ENCODE results near the gene CD164L2.

The CD164L2 gene

DNA sequence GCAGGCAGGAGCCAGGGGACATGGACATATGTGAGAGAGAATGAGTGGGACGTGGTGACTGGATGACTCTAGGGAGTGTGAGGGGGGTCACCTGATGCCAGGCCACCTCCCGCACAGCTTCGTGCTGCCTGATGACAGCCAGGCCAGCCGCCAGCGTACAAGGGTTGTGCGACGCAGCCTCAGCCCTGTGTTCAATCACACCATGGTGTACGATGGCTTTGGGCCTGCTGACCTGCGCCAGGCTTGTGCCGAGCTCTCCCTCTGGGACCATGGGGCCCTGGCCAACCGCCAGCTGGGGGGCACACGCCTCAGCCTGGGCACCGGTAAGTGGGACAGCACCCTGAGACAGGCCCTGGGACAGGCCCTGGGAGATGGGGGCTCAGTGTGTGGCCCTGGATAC, 30.0 kb downstream of the CD164L2 start (continued):
- no peak for TF ChIP-seq PPARA (CRISPR knock-in tag; IDR thresholded peaks at IDR 0.05; ENCODE audit: borderline replicate concordance)
- TF ChIP-seq SNAI2 (CRISPR knock-in tag; IDR thresholded peaks at IDR 0.05) = no peak
- no peak for TF ChIP-seq ISL1 (CRISPR knock-in tag; IDR thresholded peaks at IDR 0.05)
- no peak for TF ChIP-seq ZNF70 (CRISPR knock-in tag; IDR thresholded peaks at IDR 0.05)

DNA sequence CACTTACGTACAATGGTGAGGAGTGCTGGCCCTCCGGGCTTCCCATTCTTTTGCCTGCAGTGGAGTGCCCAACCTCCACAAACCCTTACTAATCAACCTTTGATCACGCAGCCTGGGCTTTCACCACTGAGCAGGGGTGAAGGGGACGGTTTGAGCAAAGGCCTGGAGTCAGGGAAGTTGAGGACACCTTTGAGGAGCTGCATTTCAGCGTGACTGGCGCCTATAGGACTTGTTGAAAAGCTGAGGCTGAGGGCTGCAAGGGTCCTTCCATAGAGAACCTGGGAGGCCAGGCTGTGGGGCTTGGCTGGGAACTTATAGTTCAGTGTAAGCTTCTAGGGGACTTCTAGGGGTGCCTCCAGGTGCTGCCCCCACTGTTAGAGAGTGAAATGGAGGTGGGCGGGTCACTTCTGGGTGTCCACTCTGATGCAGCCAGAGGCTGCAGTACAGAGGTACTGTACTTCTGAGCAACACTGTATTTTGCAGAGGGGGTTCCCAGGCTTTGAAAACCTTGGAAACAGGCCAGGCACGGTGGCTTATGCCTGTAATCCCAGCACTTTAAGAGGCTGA, 31.5 kb downstream of the CD164L2 start:
- no peak for ATAC-seq
- TF ChIP-seq SNAI2 (CRISPR knock-in tag; IDR thresholded peaks at IDR 0.05) (no peak), ZNF565 (CRISPR knock-in tag; conservative IDR thresholded peaks at IDR 0.05; ENCODE audit: low read depth) (no peak), ZFP3 (CRISPR knock-in tag; IDR thresholded peaks at IDR 0.05) (no peak), RARB (CRISPR knock-in tag; IDR thresholded peaks at IDR 0.05) (no peak), ESRRG (CRISPR knock-in tag; IDR thresholded peaks at IDR 0.05) (no peak)
- TF ChIP-seq, protein P1, sequence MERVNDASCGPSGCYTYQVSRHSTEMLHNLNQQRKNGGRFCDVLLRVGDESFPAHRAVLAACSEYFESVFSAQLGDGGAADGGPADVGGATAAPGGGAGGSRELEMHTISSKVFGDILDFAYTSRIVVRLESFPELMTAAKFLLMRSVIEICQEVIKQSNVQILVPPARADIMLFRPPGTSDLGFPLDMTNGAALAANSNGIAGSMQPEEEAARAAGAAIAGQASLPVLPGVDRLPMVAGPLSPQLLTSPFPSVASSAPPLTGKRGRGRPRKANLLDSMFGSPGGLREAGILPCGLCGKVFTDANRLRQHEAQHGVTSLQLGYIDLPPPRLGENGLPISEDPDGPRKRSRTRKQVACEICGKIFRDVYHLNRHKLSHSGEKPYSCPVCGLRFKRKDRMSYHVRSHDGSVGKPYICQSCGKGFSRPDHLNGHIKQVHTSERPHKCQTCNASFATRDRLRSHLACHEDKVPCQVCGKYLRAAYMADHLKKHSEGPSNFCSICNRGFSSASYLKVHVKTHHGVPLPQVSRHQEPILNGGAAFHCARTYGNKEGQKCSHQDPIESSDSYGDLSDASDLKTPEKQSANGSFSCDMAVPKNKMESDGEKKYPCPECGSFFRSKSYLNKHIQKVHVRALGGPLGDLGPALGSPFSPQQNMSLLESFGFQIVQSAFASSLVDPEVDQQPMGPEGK (CRISPR knock-in tag; IDR thresholded peaks at IDR 0.05; ENCODE audit: borderline replicate concordance) = no peak
- TF ChIP-seq, protein P2, sequence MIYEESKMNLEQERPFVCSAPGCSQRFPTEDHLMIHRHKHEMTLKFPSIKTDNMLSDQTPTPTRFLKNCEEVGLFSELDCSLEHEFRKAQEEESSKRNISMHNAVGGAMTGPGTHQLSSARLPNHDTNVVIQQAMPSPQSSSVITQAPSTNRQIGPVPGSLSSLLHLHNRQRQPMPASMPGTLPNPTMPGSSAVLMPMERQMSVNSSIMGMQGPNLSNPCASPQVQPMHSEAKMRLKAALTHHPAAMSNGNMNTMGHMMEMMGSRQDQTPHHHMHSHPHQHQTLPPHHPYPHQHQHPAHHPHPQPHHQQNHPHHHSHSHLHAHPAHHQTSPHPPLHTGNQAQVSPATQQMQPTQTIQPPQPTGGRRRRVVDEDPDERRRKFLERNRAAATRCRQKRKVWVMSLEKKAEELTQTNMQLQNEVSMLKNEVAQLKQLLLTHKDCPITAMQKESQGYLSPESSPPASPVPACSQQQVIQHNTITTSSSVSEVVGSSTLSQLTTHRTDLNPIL (CRISPR knock-in tag; IDR thresholded peaks at IDR 0.05; ENCODE audit: low read depth) = no peak
- TF ChIP-seq, protein P3, sequence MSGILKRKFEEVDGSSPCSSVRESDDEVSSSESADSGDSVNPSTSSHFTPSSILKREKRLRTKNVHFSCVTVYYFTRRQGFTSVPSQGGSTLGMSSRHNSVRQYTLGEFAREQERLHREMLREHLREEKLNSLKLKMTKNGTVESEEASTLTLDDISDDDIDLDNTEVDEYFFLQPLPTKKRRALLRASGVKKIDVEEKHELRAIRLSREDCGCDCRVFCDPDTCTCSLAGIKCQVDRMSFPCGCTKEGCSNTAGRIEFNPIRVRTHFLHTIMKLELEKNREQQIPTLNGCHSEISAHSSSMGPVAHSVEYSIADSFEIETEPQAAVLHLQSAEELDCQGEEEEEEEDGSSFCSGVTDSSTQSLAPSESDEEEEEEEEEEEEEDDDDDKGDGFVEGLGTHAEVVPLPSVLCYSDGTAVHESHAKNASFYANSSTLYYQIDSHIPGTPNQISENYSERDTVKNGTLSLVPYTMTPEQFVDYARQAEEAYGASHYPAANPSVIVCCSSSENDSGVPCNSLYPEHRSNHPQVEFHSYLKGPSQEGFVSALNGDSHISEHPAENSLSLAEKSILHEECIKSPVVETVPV (CRISPR knock-in tag; IDR thresholded peaks at IDR 0.05) = no peak

DNA sequence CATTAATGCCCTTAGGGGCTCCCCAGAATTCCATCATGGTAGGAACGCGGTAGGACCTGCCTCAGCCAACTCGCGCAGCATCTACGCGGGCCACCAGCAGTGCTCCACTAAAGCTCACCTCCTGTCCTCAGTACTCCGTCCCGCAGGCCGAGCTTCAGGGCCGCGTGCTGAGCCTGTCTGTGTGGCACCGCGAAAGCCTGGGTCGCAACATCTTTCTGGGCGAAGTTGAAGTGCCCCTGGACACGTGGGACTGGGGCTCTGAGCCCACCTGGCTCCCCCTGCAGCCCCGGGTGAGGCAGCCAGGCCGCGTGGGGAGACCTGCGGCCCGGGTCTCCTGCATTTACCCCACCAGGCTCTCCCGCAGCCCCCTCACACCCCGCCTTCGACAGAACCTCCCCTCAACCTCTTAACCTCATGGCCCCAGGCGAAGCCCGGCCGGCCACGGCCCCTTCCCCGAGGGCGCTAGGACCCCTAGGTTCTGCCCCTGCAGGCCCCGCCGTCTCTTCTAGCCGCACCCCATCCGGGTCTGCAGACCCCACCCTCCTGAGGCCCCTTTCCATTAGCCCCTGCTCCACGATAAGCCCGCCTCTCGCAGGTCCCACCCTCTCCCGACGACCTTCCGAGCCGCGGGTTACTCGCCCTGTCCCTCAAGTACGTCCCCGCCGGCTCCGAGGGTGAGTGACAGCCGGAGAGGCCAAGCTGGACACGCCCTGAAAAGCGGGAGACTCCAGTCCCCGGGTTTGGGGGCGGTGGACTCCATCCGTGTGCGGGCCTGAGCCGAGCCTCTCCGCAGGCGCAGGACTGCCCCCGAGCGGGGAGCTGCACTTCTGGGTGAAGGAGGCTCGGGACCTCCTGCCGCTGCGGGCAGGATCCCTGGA, 32.2 kb downstream of the CD164L2 start:
- TF ChIP-seq ZNF8 (CRISPR knock-in tag; IDR thresholded peaks at IDR 0.05) (no peak), PPARA (CRISPR knock-in tag; IDR thresholded peaks at IDR 0.05; ENCODE audit: borderline replicate concordance) (no peak)
- TF ChIP-seq, protein P4, sequence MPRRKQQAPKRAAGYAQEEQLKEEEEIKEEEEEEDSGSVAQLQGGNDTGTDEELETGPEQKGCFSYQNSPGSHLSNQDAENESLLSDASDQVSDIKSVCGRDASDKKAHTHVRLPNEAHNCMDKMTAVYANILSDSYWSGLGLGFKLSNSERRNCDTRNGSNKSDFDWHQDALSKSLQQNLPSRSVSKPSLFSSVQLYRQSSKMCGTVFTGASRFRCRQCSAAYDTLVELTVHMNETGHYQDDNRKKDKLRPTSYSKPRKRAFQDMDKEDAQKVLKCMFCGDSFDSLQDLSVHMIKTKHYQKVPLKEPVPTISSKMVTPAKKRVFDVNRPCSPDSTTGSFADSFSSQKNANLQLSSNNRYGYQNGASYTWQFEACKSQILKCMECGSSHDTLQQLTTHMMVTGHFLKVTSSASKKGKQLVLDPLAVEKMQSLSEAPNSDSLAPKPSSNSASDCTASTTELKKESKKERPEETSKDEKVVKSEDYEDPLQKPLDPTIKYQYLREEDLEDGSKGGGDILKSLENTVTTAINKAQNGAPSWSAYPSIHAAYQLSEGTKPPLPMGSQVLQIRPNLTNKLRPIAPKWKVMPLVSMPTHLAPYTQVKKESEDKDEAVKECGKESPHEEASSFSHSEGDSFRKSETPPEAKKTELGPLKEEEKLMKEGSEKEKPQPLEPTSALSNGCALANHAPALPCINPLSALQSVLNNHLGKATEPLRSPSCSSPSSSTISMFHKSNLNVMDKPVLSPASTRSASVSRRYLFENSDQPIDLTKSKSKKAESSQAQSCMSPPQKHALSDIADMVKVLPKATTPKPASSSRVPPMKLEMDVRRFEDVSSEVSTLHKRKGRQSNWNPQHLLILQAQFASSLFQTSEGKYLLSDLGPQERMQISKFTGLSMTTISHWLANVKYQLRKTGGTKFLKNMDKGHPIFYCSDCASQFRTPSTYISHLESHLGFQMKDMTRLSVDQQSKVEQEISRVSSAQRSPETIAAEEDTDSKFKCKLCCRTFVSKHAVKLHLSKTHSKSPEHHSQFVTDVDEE (CRISPR knock-in tag; IDR thresholded peaks at IDR 0.05) = no peak
- ATAC-seq = no peak

DNA sequence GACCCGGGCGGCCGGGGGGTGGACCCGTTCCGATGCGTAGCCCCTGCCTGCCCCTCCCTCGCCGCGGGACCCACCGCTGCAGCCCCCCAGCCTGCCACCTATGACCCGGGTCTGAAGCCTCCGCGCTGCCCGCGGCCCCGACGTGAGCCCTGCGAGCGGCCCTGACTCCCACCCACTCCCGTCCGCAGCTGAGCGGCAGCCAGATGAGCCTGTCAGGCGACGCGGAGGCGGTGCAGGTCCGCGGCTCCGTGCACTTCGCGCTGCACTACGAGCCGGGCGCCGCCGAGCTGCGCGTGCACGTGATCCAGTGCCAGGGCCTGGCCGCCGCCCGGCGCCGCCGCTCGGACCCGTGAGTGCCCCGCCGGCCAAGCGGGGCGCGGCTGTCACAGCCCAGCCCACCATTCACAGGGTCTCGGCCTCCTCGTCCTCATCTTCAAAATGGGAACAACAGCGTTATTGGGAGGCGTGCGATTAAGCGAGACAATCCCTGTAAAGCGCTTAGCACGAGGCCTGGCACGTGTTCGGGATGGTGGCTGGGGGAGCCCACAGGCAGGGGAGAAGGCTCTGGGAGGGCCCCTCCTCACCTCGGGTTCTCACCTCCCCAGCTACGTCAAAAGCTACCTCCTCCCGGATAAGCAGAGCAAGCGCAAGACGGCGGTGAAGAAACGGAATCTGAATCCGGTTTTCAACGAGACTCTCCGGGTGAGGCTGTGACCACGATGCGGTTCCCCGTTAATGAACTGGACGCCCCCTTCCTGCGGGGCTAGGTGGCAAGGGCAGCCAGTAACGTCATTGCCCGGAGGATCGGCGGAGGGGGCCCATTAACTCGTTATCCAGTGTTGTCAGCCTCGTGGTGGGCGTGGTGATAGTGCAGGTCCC, 33.1 kb downstream of the CD164L2 start:
- peak; percentile 84 for ATAC-seq
- no peak for TF ChIP-seq SNAI2 (CRISPR knock-in tag; IDR thresholded peaks at IDR 0.05)

DNA sequence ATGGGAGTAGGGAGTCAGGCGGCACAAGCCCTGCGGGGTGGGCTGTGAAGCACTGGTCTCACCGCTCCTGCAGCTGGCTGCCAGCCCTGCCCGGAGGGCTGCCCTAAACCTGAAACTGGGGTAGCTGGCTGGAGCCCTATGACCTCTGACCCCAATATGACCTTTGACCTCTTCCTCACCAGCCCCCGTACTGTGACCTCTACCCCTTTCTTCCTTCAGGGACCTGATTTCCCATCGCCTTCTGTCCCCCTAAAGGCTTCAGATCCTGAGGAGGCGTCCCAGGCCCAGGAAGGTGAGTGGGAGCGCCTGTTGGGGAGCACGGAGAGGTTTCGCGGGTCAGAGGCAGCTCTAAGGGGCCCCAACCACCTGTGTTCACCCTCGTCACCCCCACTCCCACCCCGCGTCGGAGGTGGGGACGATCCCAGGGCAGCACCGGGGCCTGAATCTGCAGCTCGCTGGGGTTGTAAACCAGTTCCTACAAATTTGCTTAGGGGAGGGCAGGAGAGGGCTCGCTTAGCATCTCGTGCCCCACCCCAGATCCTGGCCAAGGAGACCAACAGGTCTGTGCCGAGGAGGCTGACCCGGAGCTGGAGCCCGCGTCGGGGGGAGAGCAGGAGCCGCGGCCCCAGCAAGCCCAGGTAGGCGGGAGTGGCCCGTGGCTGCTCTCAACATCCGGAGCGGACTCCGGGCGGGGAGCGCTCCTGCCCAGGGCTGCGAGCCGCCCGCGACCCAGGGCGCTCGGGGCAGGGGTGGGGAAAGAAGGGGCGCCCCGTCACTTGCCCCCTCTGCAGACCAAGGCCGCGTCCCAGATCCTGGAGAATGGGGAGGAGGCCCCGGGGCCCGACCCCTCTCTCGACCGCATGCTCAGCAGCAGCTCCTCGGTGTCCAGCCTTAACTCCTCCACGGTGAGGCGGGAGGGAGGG, 34.0 kb downstream of the CD164L2 start:
- ATAC-seq = peak; percentile 79
- TF ChIP-seq ZNF565 (CRISPR knock-in tag; conservative IDR thresholded peaks at IDR 0.05; ENCODE audit: low read depth) = no peak
- no peak for TF ChIP-seq GLIS3 (CRISPR knock-in tag; IDR thresholded peaks at IDR 0.05)
- TF ChIP-seq, protein P4 (CRISPR knock-in tag; IDR thresholded peaks at IDR 0.05) = no peak
- TF ChIP-seq TOX (CRISPR knock-in tag; IDR thresholded peaks at IDR 0.05; ENCODE audit: borderline replicate concordance) = no peak
- TF ChIP-seq OSR1 (CRISPR knock-in tag; IDR thresholded peaks at IDR 0.05) = no peak
- no peak for TF ChIP-seq ARNTL (CRISPR knock-in tag; IDR thresholded peaks at IDR 0.05; ENCODE audit: borderline replicate concordance, low read depth)
- no peak for TF ChIP-seq ZFP30 (CRISPR knock-in tag; IDR thresholded peaks at IDR 0.05)
